Stimulated activated CD4-positive, alpha-beta T cell treated with anti-CD3 and anti-CD28 coated beads, Interleukin-4, amount 100 ng/mL, for 48 hours (primary cell): ENCODE results near the gene ACOT7.
"Not testable (repeated sequence)": the region's sequence is repeated elsewhere in the genome, so short reads cannot be mapped to it uniquely, and the experiment has no call there.

Experiments used
- DNase-seq, 2 donors: peaks; one replicate each; pipeline ENCODE4 v3.0.0-alpha.2; 2020; ENCODE audit warnings: low read depth in 2 of 2

The ACOT7 gene

DNA sequence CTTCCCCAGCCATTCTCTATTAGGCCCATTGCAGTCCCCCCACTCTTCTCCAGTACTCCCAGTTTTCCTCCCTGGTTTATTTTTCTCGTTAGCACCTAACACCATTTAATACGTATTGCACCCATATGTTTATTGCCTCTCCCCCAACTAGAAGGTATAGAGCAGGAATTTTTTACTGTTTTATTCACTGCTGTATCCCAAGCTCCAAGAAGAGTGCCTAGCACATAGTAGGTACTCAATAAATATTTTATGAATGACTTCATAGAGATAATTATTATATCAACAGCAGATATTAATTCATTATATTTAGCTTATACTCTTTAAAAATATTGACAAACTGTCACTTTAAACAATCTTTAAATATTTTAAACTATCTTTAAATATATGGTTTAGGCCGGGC is 5.7 kb upstream of the ACOT7 start:
- DNase-seq, result no peak

DNA sequence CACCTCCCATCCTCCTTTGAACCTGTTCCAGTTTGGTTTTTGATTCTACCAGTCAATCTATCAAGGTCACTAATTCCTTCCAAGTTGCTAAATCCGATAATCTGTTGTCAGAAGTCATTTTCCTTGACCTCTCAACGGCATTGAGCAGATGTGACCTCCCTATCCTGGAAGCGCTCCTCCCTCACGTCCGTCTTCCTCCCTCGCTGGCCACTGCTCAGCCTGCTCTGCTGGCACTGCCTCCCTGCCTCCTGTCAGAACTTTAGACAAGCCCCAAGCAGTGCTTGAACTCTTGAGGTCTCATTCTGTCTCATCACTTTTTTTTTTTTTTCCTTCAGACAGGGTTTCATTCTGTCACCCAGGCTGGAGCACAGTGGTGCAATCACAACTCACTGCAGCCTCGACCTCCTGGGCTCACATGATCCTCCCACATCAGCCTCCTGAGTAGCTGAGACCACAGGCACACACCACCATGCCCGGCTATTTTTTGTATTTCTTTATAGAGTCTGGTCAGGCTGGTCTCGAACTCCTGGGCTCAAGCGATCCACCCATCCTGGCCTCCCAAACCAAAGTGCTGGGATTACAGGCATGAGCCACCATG is 4.4 kb upstream of the ACOT7 start:
- DNase-seq, result no peak

GRCh38 chr1:6396998-6397397 is 3.4 kb upstream of the ACOT7 start:
- no peak for DNase-seq

GRCh38 chr1:6395781-6396244 is 2.2 kb upstream of the ACOT7 start:
- DNase-seq, result not testable (repeated sequence)

DNA sequence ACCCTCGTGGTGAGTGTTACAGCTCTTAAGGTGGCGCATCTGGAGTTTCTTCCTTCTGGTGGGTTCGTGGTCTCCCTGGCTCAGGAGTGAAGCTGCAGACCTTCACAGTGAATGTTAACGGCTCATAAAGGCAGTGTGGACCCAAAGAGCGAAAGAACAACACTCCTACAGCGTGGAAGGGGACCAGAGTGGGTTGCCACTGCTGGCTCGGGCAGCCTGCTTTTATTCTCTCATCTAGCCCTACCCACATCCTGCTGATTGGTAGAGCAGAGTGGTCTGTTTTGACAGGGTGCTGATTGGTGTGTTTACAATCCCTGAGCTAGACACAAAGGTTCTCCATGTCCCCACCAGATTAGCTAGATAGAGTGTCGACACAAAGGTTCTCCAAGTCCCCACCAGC is 1.6 kb upstream of the ACOT7 start:
- not testable (repeated sequence) for DNase-seq

- DNase-seq, result no peak
These were observed 663 bp downstream of the ACOT7 start for GRCh38 chr1:6392809-6393399.

DNA sequence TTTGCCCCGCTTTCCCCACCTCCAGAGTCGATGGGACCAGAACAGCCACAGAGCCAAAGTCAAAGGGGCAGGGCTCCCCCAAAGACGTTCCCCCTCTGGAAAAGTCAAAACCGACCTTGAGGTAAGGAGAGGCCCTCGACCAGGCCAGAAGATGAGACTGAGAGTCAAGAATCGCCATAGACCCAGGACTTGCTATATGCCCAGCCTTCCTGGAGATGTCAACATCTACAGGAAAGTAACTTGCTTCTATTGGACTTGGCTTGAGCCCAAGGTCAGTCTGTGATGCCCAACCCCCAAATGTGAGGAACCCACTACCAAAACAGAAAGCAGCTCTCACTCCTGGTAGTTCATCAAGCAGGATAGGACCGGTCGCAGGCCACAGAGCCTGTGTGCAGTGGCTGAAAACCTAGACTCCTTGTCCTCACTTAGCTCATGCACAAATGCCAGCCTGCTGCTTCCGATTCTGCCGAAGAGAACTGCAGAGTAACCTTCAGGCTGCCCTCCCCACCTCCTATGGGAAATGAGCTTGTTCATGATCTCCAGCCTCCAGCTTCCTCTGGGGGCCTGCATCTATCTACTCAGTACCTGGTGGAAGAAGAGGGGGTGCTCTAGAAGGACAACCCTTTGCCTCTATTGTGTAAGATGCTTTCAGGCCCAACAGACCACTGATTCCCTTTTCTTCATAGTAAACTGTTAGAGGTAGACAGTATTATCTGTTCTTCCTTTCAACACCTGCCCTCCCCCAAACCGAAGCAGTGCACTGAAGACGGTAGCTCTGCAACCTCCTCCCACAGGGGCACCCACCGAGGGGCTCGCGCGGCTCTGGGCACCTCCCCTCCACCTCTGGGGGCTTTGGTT is 1.4 kb downstream of the ACOT7 start:
- no peak for DNase-seq

GRCh38 chr1:6389971-6390370 is 3.6 kb downstream of the ACOT7 start:
- DNase-seq, result no peak

DNA sequence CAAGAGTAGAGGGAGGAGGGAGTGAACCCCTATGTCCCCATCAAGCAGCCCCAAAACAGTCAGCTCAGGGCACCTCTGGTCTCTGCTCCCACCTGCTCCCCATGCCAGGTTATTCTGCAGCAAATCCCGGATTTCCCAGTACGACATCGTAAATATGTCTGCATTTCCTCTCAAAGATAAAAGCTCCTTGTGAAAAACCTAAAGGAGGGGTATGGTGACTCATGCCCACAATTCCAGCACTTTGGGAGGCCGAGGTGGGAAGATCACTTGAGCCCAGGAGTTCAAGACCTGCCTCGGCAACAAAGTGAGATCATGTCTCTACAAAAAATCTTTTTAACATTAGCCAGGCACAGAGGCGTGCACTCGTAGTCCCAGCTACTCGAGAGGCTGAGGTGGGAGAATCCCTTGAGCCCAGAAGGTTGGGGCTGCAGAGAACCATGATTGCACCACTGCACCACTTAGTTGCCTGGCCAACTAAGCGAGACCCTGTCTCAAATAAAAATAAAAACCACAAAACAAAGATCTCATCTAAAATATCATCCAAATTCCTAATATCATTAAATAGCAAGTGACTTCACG is 7.1 kb downstream of the ACOT7 start:
- no peak for DNase-seq

DNA sequence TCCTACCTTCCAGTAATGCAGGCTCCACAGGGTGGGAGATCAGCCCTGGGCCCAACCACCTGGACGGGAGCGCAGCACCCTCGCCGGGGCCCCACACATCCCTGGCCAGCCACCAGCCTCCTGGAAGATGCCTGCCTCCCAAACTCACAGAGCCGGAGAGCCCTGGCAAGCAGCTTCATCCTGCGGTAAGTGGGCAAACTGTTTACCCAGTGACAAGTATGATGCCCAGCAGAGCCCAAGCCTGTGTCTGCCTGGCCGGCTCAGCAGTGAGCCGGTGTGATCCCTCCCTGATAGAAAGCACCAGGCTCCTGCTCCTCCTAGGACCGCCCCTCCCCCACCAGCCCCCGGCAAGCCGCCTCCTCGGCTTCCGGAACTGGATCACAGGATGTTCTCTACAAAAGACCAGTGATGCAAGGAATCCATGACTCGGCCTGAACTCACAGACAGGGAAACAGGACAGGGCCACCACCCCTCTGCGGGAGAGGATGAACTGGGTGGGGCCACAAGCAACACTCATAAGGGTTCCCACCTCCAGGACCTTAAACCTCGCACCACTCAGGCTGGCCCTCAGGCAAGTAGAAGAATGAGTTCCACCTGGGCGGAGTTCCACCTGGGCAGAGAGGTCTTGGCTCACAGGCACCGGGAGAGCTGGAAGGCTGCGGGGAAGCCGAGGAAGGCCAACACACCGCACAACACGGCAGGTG is 7.9 kb downstream of the ACOT7 start:
- no peak for DNase-seq

DNA sequence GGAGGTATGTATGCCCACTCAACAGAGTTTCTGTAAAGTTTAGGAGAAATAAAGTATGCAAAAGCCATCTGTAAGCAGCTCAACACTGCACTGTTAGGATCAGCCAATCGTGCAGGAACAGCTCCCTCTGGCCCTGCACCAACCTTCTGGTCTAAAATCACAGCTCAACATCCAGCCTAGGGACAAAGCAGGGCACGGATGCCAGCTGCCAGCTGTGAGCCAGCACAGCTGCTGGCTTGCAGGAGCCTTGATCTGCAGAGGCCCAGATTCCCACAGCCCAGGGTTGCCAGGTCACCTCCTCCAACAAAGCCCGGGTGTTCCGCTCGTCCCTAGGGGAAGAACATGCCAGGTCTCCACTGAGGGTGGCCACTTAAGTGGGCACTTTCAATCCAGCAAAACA is 8.6 kb downstream of the ACOT7 start:
- no peak for DNase-seq

GRCh38 chr1:6384135-6384534 is 9.4 kb downstream of the ACOT7 start:
- no peak for DNase-seq

DNA sequence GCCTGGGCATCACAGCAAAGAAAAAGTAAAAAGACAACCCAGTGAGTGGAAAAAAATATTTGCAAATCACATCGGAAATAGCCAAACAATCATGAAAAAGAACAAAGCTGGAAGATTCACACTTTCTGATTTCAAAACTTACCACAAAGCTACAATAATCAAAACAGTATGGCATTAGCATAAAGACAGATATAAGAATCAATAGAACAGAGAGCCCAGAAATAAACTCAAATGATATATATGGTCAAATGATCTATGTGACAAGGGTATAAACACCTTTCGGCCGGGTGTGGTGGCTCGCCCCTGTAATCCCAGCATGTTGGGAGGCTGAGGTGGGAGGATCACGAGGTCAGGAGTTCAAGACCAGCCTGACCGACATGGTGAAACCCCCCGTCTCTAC is 13.5 kb downstream of the ACOT7 start:
- no peak for DNase-seq

GRCh38 chr1:6378096-6378746 is 15.3 kb downstream of the ACOT7 start:
- no peak for DNase-seq

DNA sequence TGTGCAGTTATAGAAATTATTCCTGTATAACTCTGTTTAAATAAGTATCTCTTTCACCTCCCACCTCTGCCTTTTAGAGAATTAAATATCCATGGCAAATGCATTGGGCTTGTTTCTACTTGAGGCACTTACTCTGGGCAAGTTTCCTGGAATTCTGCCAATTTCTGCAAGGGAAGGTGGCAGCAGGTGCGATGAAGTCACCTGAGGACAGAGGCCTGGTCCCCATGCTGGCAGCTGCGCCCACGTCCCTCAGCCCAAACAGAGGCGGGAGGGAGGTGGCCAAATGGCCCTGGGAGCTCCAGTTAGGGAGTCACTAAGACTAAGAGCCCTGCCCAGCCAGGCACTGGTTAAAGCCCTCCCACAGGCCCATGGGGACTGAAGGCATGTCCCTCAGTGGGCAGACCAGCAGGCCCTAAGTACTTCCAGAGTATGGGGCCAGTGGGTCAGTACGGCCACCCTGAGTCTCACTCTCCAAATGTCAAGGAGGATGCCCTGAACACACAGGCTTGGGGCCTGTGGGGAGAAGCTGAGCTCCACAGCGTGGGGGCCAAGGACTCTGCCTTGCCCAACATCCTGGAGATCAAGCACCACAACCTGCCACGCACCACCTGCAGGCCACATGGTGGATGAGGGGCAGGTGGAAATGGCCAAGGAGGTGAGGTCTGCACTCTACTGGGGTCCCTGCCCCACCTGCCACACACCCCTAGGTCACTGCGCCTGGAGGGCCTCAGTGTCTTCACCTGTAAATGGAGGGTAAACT is 19.4 kb downstream of the ACOT7 start:
- DNase-seq, result no peak

DNA sequence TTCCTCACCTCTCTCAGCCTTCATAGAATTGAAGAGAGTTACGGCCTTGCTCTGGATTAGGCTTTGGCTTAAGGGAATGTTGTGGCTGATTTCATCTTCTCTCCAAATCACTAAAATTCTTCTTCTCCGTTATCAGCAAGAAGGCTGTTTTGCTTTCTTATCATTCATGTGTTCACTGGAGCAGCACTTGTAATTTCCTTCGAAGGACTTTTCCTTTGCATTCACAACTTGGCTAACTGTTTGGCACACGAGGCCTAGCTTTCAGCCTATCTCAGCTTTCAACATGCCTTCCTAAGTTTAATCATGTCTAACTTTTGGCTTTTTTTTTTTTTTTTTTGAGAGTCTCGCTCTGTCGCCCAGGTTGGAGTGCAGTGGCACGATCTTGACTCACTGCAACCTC is 21.3 kb downstream of the ACOT7 start:
- DNase-seq, result not testable (repeated sequence)

GRCh38 chr1:6370006-6370405 is 23.6 kb downstream of the ACOT7 start:
- DNase-seq, result no peak

DNA sequence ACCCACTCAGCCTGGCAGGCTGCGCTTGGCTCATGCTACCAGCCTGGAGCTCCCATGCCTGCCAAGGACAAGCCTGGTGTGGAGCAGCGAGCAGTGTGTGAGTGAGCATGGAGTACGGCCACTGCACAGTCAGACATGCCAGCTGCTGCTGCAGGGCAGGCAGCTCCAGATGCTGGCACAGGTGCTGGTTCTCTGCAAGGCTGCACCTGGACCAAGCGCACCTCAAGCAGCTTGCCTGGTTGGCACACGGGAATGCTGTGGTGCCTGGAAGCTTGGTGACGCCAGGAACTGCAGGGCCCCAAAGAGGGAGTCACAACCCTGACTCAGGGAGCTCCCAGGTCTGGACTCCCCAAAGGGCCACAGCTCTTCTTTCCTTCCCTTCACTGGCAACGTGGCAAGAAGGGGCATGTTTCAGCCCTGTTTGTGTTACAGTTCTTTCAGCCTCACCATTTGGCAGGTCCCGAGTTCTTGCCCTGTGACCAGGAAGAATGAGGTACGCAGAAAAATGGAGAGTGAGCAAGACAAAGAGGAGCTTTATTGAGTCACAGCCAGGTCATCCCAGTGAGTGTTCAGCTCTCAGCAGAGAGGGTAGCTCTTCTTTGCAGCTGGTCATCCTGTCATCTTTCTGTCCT is 26.1 kb downstream of the ACOT7 start:
- no peak for DNase-seq

DNA sequence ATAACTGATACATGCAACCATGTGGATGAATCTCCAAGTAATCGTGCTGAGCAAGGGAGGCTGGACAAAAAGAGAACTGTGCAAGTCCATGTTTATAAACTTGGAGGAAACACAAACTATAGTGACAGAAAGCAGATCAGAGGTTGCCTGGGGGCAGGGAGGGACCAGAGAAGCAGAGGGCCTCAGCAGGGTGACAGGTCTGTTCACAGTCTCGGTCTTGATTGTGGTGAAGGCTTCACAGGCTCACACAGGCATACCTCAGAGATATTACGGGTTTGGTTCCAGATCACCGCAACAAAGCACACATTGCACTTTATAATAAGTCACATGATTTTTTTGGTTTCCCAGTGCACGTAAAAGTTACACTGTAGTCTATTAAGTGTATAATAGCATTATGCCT is 28.5 kb downstream of the ACOT7 start:
- no peak for DNase-seq
